HG03520 (cell line): ENCODE measurements around the gene SLC7A6.

Experiments used
- ATAC-seq: cut with Tn5 transposase; IDR thresholded peaks from one replicate; pipeline ENCODE4 v1.9.1; 2021; ENCODE audit warnings: mild to moderate bottlenecking, moderate library complexity; ENCODE audit not compliant: unreplicated experiment

SLC7A6 gene

GRCh38 chr16:68339214-68339613 is 74.9 kb downstream of the SLC7A6 start:
- ATAC-seq = no peak

- no peak for ATAC-seq
These were observed 78.3 kb downstream of the SLC7A6 start for GRCh38 chr16:68342620-68343019.

GRCh38 chr16:68343137-68343536 is 78.8 kb downstream of the SLC7A6 start:
- ATAC-seq = no peak

GRCh38 chr16:68344252-68344651 is 79.9 kb downstream of the SLC7A6 start:
- ATAC-seq = no peak

- ATAC-seq = no peak
These were observed 81.1 kb downstream of the SLC7A6 start for GRCh38 chr16:68345351-68345810.

GRCh38 chr16:68345958-68346635 is 81.8 kb downstream of the SLC7A6 start:
- ATAC-seq = no peak

GRCh38 chr16:68346892-68347480 is 82.7 kb downstream of the SLC7A6 start:
- ATAC-seq = no peak

GRCh38 chr16:68347605-68348004 is 83.3 kb downstream of the SLC7A6 start:
- no peak for ATAC-seq

GRCh38 chr16:68348639-68349445 is 84.5 kb downstream of the SLC7A6 start:
- no peak for ATAC-seq

- no peak for ATAC-seq
These were observed 85.6 kb downstream of the SLC7A6 start for GRCh38 chr16:68349838-68350410.

- no peak for ATAC-seq
These were observed 86.6 kb downstream of the SLC7A6 start for GRCh38 chr16:68350813-68351350.
